B cell (primary cell): ENCODE measurements around the gene CEP112.

Source experiments
- CTCF ChIP-seq: fragments of 200-600 bp; IDR thresholded peaks from one replicate; pipeline ENCODE4 v1.8.0; 2022; ENCODE audit warnings: antibody characterized with exemption, mild to moderate bottlenecking
- EZH2 ChIP-seq: IDR thresholded peaks from 2 replicates; pipeline ENCODE4 v1.6.1; 2012; ENCODE audit warnings: borderline replicate concordance, low read depth, mild to moderate bottlenecking, moderate library complexity, low read length; ENCODE audit not compliant: insufficient read depth, poor library complexity, severe bottlenecking

- peak; percentile 23 for TF ChIP-seq CTCF
- TF ChIP-seq EZH2 = no peak
Measured at GRCh38 chr17:66200685-66201092, 8.8 kb upstream of the CEP112 start.
